Dedifferentiated amniotic fluid mesenchymal stem cell (primary cell): ENCODE results near the gene CDC73.
"Not testable (repeated sequence)": the region's sequence is repeated elsewhere in the genome, so short reads cannot be mapped to it uniquely, and the experiment has no call there.

ENCODE experiments used
- DNase-seq: peaks from one replicate; pipeline ENCODE4 v3.0.0-alpha.2; 2016; ENCODE audit errors: extremely low spot score

Gene CDC73

GRCh38 chr1:193285641-193286040 lies 163.8 kb downstream of the CDC73 start:
- no peak for DNase-seq

DNA sequence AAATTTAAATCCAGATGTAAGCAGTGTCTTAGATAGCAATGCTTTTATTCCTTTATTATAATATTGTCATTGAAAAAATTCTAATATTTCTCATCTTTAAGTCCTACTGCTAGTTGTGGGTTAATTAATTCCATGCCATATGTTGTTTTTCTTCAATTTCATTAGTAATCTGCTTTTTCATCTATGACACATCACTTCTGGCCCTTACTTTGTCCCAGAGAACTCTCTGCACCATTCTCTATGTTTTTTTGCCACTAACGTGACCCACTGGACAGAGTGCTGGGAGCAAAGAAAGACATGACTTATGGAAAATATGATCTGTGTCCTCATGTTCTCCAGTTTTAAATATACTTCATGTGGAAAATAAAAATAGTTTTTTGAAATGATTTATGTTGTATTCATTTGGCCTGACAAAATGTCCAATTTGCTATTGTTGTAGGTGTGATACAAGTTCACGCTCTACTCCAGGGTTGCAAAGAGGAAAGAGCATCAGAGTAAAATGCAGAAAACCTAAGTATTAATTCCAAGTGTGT lies 166.8 kb downstream of the CDC73 start:
- DNase-seq: not testable (repeated sequence)

- DNase-seq: no peak
Observed at GRCh38 chr1:193293726-193294125, 171.9 kb downstream of the CDC73 start.

DNA sequence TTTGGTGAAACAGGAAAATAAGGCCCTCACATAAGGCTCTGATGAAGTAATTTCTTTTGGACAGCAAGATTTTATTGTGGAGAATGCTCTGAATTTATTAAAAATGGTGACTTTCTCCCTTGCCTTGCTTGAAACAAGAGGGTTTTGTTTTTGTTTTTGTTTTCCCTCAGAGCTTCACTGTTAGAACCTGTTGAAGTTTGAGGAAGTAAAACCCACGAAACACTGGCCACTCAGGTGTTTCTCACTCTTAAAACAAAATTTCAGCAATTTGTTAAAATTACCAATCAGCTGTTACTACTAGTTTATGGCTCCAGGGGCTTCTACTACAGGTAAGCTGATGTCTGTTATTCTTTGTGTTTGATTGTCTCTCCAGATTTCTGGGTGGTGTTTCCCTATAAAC lies 177.2 kb downstream of the CDC73 start:
- no peak for DNase-seq

DNA sequence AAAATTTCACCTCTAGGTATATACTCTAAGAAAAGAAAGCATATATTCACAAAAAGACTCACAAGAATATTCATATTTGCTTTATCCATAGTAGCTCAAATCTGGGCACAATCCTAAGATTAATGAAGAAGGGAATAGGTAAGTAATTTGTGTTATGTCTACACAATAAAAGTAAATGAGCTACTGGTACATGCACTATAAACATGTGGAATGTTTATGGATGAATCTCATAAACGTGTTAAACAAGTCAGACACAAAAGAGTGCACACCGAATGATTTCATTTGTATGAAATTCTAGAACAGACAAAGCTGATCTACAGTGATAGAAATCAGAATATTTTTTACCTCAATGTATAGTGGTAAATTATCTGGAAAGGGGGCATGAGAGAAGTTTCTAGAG lies 179.9 kb downstream of the CDC73 start:
- no peak for DNase-seq

DNA sequence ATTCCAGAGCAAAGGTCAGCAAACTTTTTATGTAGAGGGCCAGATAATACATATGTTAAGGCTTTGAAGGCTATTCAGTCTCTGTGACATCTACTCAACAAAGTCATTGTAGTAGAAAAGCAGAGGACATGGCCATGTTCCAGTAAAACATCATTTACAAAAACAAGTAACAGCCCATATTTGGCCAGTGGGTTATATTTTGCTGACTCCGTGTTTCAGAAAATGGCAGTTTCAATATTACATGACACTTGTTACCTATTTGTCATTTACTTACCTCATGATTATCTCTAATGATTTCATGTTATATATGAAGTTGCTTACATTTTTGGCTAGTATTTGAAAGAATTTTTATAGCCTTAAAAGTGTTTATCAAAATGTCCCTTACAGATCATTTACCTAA lies 182.0 kb downstream of the CDC73 start:
- DNase-seq: no peak
